Brain microvascular endothelial cell (primary cell): ENCODE data around the gene FCRL6.

Experiments
- DNase-seq: peaks from one replicate; pipeline ENCODE4 v3.0.0-alpha.2; 2020
- H3K27ac ChIP-seq: fragments of 250-450 bp; sonication (Bioruptor Pico); 2 replicates; pipeline ENCODE4 v1.5.1; 2020; ENCODE audit warnings: mild to moderate bottlenecking, moderate library complexity
- H3K27me3 ChIP-seq: fragments of 250-450 bp; sonication (Bioruptor Pico); replicated peaks from 2 replicates; pipeline ENCODE4 v1.5.1; 2020; ENCODE audit warnings: mild to moderate bottlenecking
- H3K36me3 ChIP-seq: fragments of 250-450 bp; sonication (Bioruptor Pico); replicated peaks from 2 replicates; pipeline ENCODE4 v1.5.1; 2020; ENCODE audit warnings: mild to moderate bottlenecking
- H3K4me3 ChIP-seq: 2 replicates; pipeline ENCODE4 v1.5.1; 2011; ENCODE audit warnings: low read depth, mild to moderate bottlenecking, control low read depth, low read length, moderate library complexity
- CTCF ChIP-seq: IDR thresholded peaks from 2 replicates; pipeline ENCODE4 v1.5.1; 2011; ENCODE audit warnings: low read depth, mild to moderate bottlenecking, moderate library complexity, low read length, control low read depth, inconsistent platforms; ENCODE audit errors: missing control alignments
- in situ Hi-C: cut with HindIII; loops from 2 replicates; pipeline ENCODE4 v1.10.0; 2017; ENCODE audit warnings: low sequenced_read_pairs, low pct_ligation_motif_present

The FCRL6 gene

GRCh38 chr1:159829822-159830465 is 27.8 kb downstream of the FCRL6 start:
- DNase-seq = peak; percentile 49
- Histone ChIP-seq H3K36me3 (no peaks in the 10 kb centered on the region), H3K4me3 (no peak overlapping the region), H3K27ac (no peak overlapping the region), H3K27me3 (no peaks in the 10 kb centered on the region)
- TF ChIP-seq CTCF = no peak
- in situ Hi-C loops = no loop called here

GRCh38 chr1:159830722-159831121 is 28.6 kb downstream of the FCRL6 start:
- Histone ChIP-seq H3K36me3 (no peaks in the 10 kb centered on the region), H3K4me3 (no peak overlapping the region), H3K27me3 (no peaks in the 10 kb centered on the region), H3K27ac (no peak overlapping the region)
- DNase-seq = no peak
- no peak for TF ChIP-seq CTCF
- in situ Hi-C loops = no loop called here

GRCh38 chr1:159831412-159832141 is 29.4 kb downstream of the FCRL6 start:
- in situ Hi-C loops = no loop called here
- Histone ChIP-seq H3K27me3 (no peaks in the 10 kb centered on the region), H3K36me3 (no peaks in the 10 kb centered on the region)

GRCh38 chr1:159832309-159832708 is 30.1 kb downstream of the FCRL6 start:
- no peak for TF ChIP-seq CTCF
- no peak overlapping the region for H3K4me3 ChIP-seq
- H3K36me3 ChIP-seq = no peaks in the 10 kb centered on the region
- no peak for DNase-seq
- no peaks in the 10 kb centered on the region for H3K27me3 ChIP-seq
- no peak overlapping the region for H3K27ac ChIP-seq
- in situ Hi-C loops = no loop called here

More at GRCh38 chr1:159831412-159832141, 29.4 kb downstream of the FCRL6 start:
- no peak overlapping the region for H3K27ac ChIP-seq
- H3K4me3 ChIP-seq = no peak overlapping the region
- DNase-seq = no peak
- no peak for TF ChIP-seq CTCF

GRCh38 chr1:159835356-159835755 is 33.2 kb downstream of the FCRL6 start:
- Histone ChIP-seq H3K27ac (no peak overlapping the region), H3K4me3 (no peak overlapping the region), H3K27me3 (no peaks in the 10 kb centered on the region), H3K36me3 (no peaks in the 10 kb centered on the region)
- no peak for TF ChIP-seq CTCF
- no peak for DNase-seq
- in situ Hi-C loops = no loop called here
